Endometrium (tissue), 2 donors: Measurements from ENCODE around the gene TMEM255B.
"Not testable (repeated sequence)": the region's sequence is repeated elsewhere in the genome, so short reads cannot be mapped to it uniquely, and the experiment has no call there.

ENCODE experiments used
- FAIRE-seq: peaks from 2 replicates; lab custom pipeline; 2012; peaks lifted over from hg19 to GRCh38; lab: Jason Lieb, UNC
- donor health status: control.
- donor health status: control.

Gene TMEM255B

GRCh38 chr13:113817860-113818691, 59.0 kb downstream of the TMEM255B start:
- no peak for FAIRE-seq

GRCh38 chr13:113818700-113819295, 59.8 kb downstream of the TMEM255B start:
- FAIRE-seq, result no peak

DNA sequence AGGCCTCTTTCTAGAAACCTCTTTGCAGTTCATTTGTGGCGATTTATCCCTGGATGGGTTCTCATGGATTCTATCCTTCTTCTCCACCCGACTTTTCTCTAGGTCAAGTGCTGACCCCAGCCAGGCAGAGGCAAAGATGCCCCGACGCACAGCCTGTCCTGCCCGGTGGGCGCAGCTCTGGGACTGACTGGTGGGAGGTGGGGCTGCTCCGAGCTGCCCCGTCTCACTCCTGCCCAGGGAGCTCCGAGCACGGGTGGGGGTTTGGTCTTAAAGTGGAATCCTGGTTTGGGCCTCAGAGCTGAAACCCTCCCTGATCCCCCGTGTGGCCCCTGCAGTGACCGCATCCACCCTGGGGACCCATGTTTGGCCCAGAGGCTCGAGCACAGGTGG, 60.3 kb downstream of the TMEM255B start:
- FAIRE-seq, result no peak

DNA sequence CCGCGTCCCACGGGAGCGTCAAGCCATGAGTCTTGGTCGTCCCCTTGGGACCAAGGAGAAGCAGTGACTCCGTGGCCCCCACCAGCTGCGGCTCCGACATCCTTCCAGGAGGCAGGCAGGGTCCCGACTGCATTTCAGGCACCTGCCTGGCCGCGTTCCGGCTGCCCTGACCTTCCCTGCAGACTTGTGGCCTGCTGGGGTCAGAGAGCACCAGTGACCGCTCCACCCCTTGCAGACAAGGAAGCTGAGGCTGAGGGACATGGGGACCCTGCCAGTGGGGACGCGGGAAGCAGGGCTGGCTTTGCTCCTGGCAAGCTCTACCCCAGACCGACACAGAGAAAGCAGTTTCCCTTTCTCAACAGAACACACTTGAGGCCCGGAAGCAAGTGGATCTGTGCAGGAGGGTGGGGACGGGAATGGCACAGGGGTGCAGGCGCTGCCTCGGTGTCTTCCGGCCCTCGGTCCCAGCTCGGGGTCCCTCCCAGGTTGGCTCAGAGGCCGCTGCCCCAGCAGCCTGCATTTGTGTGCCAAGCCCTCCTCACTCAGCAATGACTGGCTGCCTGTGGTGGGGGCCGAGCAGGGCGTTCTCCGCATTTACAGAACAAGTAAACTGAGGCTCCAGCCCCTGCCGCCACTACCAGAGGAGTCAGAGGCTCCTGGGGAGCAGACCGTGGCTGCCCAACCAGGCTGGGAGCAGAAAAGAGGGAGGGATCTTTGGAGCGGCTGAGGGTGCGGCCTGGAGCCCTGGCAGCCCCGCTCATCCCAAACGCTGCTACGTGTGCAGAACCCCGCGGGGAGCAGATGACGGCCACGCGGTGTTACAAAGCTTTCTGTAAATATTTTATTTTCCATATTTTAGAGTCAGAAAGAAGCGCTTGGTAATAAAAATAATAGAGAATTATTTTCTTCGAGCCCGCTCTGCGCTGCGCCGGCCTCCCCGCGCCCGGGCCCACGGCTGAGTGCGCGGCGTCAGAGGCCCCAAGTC, 61.0 kb downstream of the TMEM255B start:
- no peak for FAIRE-seq

DNA sequence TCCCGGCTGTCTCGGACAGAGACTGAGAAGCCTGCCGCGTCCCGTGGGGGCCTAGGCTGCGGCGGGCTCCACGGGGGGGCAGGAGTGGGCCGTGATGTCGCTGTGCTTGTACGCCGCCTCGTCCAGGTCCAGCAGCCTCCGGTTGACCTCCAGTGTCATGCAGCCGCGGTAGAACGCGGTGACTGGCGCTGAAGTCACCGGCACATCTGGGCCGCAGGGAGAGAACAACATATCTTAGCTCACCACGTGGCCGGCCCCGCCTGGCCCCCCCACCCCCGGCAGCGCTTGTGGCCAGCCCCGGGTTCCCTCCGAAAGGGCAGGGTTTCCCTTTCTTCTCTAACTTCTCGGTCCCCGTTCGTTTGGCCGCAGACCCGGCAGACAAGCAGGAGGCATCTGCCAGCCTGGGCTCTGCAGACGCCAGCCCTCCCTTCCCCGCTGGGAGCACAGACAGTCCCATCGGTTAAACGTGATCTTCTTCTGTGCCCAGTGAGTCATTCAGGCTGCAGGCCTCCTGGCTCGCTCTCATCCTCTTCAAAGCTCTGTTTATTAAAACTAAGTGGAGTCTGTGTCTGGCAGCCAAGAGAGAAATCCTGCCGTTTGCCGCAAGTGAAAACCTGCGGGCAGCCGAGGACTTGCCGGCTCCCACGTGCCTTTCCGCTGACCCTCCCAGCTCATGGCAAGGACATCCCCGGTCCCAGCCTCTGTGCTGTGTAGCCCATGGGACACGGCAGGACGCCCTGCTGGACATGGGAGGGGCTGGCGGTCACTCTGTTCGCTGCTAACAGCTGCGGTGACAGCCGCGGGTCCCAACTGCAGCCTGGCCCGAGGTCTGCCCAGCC, 62.0 kb downstream of the TMEM255B start:
- FAIRE-seq, result peak; percentile 63

GRCh38 chr13:113821847-113822246, 62.8 kb downstream of the TMEM255B start:
- FAIRE-seq, result no peak

GRCh38 chr13:113822266-113822665, 63.2 kb downstream of the TMEM255B start:
- FAIRE-seq, result no peak

DNA sequence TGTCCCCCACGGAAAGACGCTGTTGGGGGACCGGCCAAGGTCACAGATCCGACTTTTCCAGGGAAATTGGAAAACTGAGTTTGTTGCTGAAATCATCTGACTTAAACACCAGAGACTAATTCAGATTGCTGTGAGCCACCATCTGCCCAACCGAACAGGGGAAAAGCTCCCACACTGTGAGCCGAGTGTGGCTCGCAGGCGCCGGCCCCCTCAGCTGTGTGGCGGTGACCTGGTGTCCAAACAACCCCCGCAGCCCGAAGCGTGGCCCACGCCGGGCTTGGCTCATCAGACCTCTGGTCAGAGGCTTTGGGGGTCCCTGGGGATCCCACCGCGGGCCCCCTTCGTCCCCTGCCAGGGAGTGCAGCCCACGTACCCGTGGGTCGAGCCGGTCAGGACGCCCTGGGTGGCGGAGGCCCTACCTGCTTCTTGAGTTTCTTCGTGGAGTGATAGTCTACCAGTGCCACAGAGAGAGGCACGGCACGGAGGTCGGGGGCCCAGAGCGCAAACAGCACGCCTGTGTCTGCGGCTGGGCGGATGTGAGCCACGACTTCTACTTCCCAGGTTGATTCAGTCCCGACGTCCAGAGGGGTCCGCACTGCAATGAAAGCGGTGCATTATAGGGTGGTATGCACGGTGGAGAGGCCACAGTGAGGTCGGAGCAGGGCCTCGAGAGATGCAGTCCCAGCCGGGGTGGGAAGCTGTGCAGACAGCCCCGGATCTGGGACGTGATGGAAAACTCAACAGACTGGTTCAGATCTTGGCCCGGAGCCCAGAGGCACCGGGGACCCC, 64.1 kb downstream of the TMEM255B start:
- FAIRE-seq, result no peak

GRCh38 chr13:113823771-113824170, 64.7 kb downstream of the TMEM255B start:
- no peak for FAIRE-seq

DNA sequence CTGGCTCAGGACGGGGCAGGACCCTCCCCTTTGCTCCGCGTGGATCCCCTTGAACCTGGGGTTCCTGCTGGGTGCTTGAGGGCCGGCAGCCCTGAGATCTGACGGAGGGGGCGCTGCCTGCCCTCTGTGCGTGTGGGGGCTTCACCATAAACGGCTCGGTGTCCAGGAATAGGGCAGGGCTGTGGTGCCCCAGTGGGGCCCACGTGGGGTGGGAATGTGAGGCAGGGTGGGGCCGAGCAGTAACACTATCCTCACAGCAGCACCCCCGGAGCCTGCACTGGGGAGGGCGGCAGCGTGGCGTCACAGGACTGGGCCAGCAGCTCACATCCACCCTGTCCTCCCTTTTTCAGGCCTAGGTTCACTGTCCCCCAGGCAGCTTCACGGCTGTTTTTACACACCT, 66.8 kb downstream of the TMEM255B start:
- no peak for FAIRE-seq

DNA sequence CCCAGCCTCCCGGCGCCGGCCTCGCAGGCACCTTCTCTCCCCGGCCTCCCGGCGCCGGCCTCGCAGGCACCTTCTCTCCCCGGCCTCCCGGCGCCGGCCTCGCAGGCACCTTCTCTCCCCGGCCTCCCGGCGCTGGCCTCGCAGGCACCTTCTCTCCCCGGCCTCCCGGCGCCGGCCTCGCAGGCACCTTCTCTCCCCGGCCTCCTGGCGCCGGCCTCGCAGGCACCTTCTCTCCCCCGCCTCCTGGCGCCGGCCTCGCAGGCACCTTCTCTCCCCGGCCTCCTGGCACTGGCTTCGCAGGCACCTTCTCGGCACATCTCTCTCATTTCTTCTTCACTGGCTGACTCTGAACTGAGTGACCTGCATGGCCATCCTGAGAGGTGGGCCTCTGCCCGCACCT, 67.4 kb downstream of the TMEM255B start:
- not testable (repeated sequence) for FAIRE-seq

DNA sequence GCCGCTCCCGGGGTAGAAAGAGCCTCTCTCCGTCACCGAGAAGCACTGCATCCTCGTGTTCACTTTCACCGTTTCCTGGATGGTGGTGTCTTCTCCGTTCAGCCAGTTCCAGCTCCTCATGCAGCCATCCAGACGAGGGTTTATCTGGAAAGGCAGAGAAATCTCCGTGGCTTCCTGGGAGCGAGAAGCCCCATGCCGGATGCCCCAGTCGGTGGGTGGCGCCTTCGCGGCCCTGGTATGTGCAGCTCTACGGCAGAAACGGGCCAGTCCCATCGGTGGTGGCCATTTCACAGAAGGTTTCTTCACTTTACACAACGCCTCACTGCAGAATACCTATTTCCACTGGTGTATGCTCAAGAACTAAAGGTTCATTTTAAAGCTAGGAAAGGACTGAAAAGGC, 68.0 kb downstream of the TMEM255B start:
- no peak for FAIRE-seq

- FAIRE-seq, result no peak
Measured at GRCh38 chr13:113828282-113828825, 69.3 kb downstream of the TMEM255B start.

- FAIRE-seq, result not testable (repeated sequence)
Measured at GRCh38 chr13:113830426-113830950, 71.5 kb downstream of the TMEM255B start.

GRCh38 chr13:113831061-113831460, 72.0 kb downstream of the TMEM255B start:
- no peak for FAIRE-seq

DNA sequence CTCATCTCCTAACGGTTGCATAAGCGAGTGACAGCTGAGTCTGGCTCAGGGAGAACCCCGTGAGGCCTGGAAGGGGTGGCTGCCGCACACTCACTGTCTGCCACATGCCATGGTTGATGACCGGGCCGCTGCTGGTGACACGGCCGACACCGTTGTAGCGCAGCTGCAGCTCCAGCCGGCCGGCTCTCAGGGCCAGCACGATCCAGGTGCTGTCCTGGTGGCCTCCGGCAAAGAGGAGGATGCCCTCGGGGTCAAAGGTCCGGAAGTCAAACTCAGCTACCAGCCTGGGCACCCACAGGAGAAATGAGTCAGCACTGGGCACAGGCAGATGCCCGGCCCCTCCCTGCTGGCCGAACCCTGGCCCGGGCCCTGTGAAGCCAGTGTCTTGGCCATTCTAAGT, 73.2 kb downstream of the TMEM255B start:
- FAIRE-seq, result no peak

- FAIRE-seq, result no peak
Measured at GRCh38 chr13:113832631-113833030, 73.6 kb downstream of the TMEM255B start.

GRCh38 chr13:113833111-113833830, 74.2 kb downstream of the TMEM255B start:
- no peak for FAIRE-seq

GRCh38 chr13:113834006-113834405, 75.0 kb downstream of the TMEM255B start:
- not testable (repeated sequence) for FAIRE-seq
